ENCODE data around the gene TMOD2. TPM values are rescaled to one million over a fixed set of nuclear protein-coding genes. Genes with fewer than 3 reads are reported as not detected.
A peak's percentile ranks its signal among the peaks of the same experiment; 100 is the strongest.
"Not testable (repeated sequence)": the region's sequence is repeated elsewhere in the genome, so short reads cannot be mapped to it uniquely, and the experiment has no call there.

TMOD2 gene
- total and polyA plus RNA-seq, 2 experiments from 2014 or later = 3.0 to 5.9 TPM

- no peak for TF ChIP-seq ZNF462 (CRISPR knock-in tag; IDR thresholded peaks at IDR 0.05)
- no peak for TF ChIP-seq STAT1 (IDR thresholded peaks at IDR 0.05; ENCODE audit: unreplicated experiment)
- TF ChIP-seq EZH2phosphoT487 (IDR thresholded peaks at IDR 0.05; ENCODE audit: unreplicated experiment) = no peak
- TF ChIP-seq REST (IDR thresholded peaks at IDR 0.05; ENCODE audit: unreplicated experiment) = no peak
- no peak for TF ChIP-seq ZNF114 (CRISPR knock-in tag; IDR thresholded peaks at IDR 0.05)
Measured at GRCh38 chr15:51783967-51784366, 32.6 kb downstream of the TMOD2 start (continued).

- H3K9me3 Mint-ChIP-seq; H3K36me3 ChIP-seq (ENCODE audit: insufficient read depth); H4K20me1 ChIP-seq (replicated peaks; ENCODE audit: insufficient read depth); H3K4me3 Mint-ChIP-seq; H3K79me2 ChIP-seq (replicated peaks; ENCODE audit: insufficient read depth); H3K27ac Mint-ChIP-seq; H3K9me2 ChIP-seq (ENCODE audit: insufficient read depth); H3K27me3 ChIP-seq (ENCODE audit: insufficient read depth); H3K4me1 ChIP-seq (ENCODE audit: insufficient read depth); H3K27ac ChIP-seq (ENCODE audit: low read depth); H3F3A ChIP-seq (replicated peaks; ENCODE audit: low read depth); H3K27me3 Mint-ChIP-seq (ENCODE audit: insufficient read depth, low read depth, poor library complexity); H3K4me1 Mint-ChIP-seq: not testable (repeated sequence)
- peaks cover 11% of the 10 kb centered on the region for H3K36me3 Mint-ChIP-seq (ENCODE audit: low read depth)
- Histone ChIP-seq H2AFZ (0 out of 2 replicates have a peak overlapping the region, but pooled peaks have one; percentile 33), H3K4me3 (0 out of 2 replicates have a peak overlapping the region, but pooled peaks have one; percentile 29), H3K4me2 (peak overlapping the region; percentile 60; the same call in 1 of the 2 replicates)
- ATAC-seq (peak; percentile 83), DNase-seq (ENCODE audit: low spot score) (peak; percentile 91)
Measured at GRCh38 chr15:51787130-51787529, 35.7 kb downstream of the TMOD2 start.

DNA sequence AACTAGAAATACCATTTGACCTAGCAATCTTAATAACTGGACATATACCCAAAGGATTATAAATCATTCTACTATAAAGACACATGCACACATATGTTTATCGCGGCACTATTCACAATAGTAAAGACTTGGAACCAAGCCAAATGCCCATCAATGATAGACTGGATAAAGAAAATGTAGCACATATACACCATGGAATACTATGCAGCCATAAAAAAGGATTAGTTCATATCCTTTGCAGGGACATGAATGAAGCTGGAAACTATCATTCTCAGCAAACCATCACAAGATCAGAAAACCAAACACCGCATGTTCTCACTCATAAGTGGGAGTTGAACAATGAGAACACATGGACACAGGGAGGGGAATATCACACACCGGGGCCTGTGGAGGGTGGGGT, 41.1 kb downstream of the TMOD2 start:
- H3K4me1 ChIP-seq (ENCODE audit: insufficient read depth); H3K4me3 Mint-ChIP-seq; H3K9me2 ChIP-seq (ENCODE audit: insufficient read depth); H3K4me1 Mint-ChIP-seq; H3K27me3 ChIP-seq (ENCODE audit: insufficient read depth); DNase-seq (ENCODE audit: low spot score); H4K20me1 ChIP-seq (replicated peaks; ENCODE audit: insufficient read depth); H3K9me3 Mint-ChIP-seq; H3F3A ChIP-seq (replicated peaks; ENCODE audit: low read depth); ATAC-seq; H3K36me3 ChIP-seq (ENCODE audit: insufficient read depth); H3K79me2 ChIP-seq (replicated peaks; ENCODE audit: insufficient read depth); H3K36me3 Mint-ChIP-seq (ENCODE audit: low read depth); H3K4me3 ChIP-seq; H3K27ac Mint-ChIP-seq; H2AFZ ChIP-seq; H3K27ac ChIP-seq (ENCODE audit: low read depth); H3K4me2 ChIP-seq; H3K27me3 Mint-ChIP-seq (ENCODE audit: insufficient read depth, low read depth, poor library complexity): not testable (repeated sequence)
